ENCODE results near the gene OR51B6. TPM values are rescaled to one million over a fixed set of nuclear protein-coding genes. Genes with fewer than 3 reads are reported as not detected.

OR51B6 gene
- total RNA-seq, 3 donors from 2014 or later: not detected

GRCh38 chr11:5384335-5384734 lies 33.0 kb downstream of the OR51B6 start:
- ATAC-seq (no peak), DNase-seq (no peak)
- Histone ChIP-seq H3K4me3 (no peak overlapping the region), H3K36me3 (ENCODE audit: low read depth) (no peaks in the 10 kb centered on the region), H3K4me1 (ENCODE audit: low read depth) (no peaks in the 10 kb centered on the region), H3K9me3 (no peaks in the 10 kb centered on the region)
- TF ChIP-seq CTCF (IDR thresholded peaks at IDR 0.05): no peak
- intact Hi-C loops (cut with DNase I, micrococcal nuclease): loop anchor here in 1 of 2 donors (10.0 kb wide), 1 partner anchor 260 kb away; no protein-coding TSS in a partner anchor

- no peak for TF ChIP-seq CTCF (IDR thresholded peaks at IDR 0.05)
- DNase-seq (no peak), ATAC-seq (no peak)
- H3K9me3 ChIP-seq: no peaks in the 10 kb centered on the region
- H3K36me3 ChIP-seq (ENCODE audit: low read depth): no peaks in the 10 kb centered on the region
- intact Hi-C loops (cut with DNase I, micrococcal nuclease): no loop called here
- no peak overlapping the region for H3K4me3 ChIP-seq
- no peaks in the 10 kb centered on the region for H3K4me1 ChIP-seq (ENCODE audit: low read depth)
These were observed 38.9 kb downstream of the OR51B6 start for GRCh38 chr11:5390210-5390609.

GRCh38 chr11:5394091-5394490 lies 42.8 kb downstream of the OR51B6 start:
- Histone ChIP-seq H3K4me1 (ENCODE audit: low read depth) (no peaks in the 10 kb centered on the region), H3K9me3 (no peaks in the 10 kb centered on the region), H3K4me3 (no peak overlapping the region), H3K36me3 (ENCODE audit: low read depth) (no peaks in the 10 kb centered on the region)
- no peak for DNase-seq
- intact Hi-C loops (cut with DNase I, micrococcal nuclease): no loop called here
- no peak for ATAC-seq
- TF ChIP-seq CTCF (IDR thresholded peaks at IDR 0.05): no peak

- intact Hi-C loops (cut with DNase I, micrococcal nuclease): no loop called here
- no peak for TF ChIP-seq CTCF (IDR thresholded peaks at IDR 0.05)
- H3K4me3 ChIP-seq: no peak overlapping the region
- H3K4me1 ChIP-seq (ENCODE audit: low read depth): no peaks in the 10 kb centered on the region
- DNase-seq (no peak), ATAC-seq (no peak)
- no peaks in the 10 kb centered on the region for H3K36me3 ChIP-seq (ENCODE audit: low read depth)
- H3K9me3 ChIP-seq: no peaks in the 10 kb centered on the region
These were observed 47.6 kb downstream of the OR51B6 start for GRCh38 chr11:5398936-5399335.

Other genes with a start within 250 kb of the OR51B6 start
- not detected for gene OR52A5, start 213.2 kb upstream of the OR51B6 start, total RNA-seq
- gene OR52A1, start 196.8 kb upstream of the OR51B6 start, total RNA-seq: not detected
- gene OR51V1, start 150.8 kb upstream of the OR51B6 start, total RNA-seq: not detected
- gene HBB, start 124.4 kb upstream of the OR51B6 start, total RNA-seq: 10 to 100 TPM in 1 of 3 donors, 1 to 10 TPM in 2; 2.5 to 11.1 (median 3.3) TPM
- not detected for gene HBD, start 117.0 kb upstream of the OR51B6 start, total RNA-seq
- gene HBG1, start 101.7 kb upstream of the OR51B6 start, total RNA-seq: not detected
- not detected for gene HBG2, start 96.7 kb upstream of the OR51B6 start, total RNA-seq
- not detected for gene HBE1, start 81.6 kb upstream of the OR51B6 start, total RNA-seq
- gene OR51B4, start 49.6 kb upstream of the OR51B6 start, total RNA-seq: not detected
- not detected for gene OR51B2, start 27.2 kb upstream of the OR51B6 start, total RNA-seq
- not detected for gene OR51B5, start 8.0 kb upstream of the OR51B6 start, total RNA-seq
- gene OR51M1, start 32.3 kb downstream of the OR51B6 start, total RNA-seq: not detected
- not detected for gene OR51Q1, start 70.6 kb downstream of the OR51B6 start, total RNA-seq
- not detected for gene OR51I1, start 90.0 kb downstream of the OR51B6 start, total RNA-seq
- not detected for gene OR51I2, start 97.8 kb downstream of the OR51B6 start, total RNA-seq
- gene OR52D1, start 137.2 kb downstream of the OR51B6 start, total RNA-seq: not detected
- gene UBQLN3, start 158.4 kb downstream of the OR51B6 start, total RNA-seq: under 1 TPM in 2 of 3 donors, not detected in 1; 0.22 to 0.23 TPM
- gene UBQLNL, start 165.2 kb downstream of the OR51B6 start, total RNA-seq: under 1 TPM; 0.32 to 0.49 (median 0.34) TPM
- gene OR52H1, start 197.0 kb downstream of the OR51B6 start, total RNA-seq: under 1 TPM; 0.28 to 0.46 (median 0.39) TPM
- gene OR52B6, start 229.4 kb downstream of the OR51B6 start, total RNA-seq: not detected
- gene TRIM6, start 245.1 kb downstream of the OR51B6 start, total RNA-seq: 1 to 10 TPM in 1 of 3 donors, under 1 TPM in 2; 0.43 to 4.6 (median 0.92) TPM